ENCODE measurements around the gene CABP7. TPM values are rescaled to one million over a fixed set of nuclear protein-coding genes. Genes with fewer than 3 reads are reported as not detected.
"Not testable (repeated sequence)": the region's sequence is repeated elsewhere in the genome, so short reads cannot be mapped to it uniquely, and the experiment has no call there.

CABP7 gene
- total RNA-seq, 1 donor from 2014 or later: not detected

GRCh38 chr22:29747832-29748231 lies 28.0 kb downstream of the CABP7 start:
- intact Hi-C loops (cut with micrococcal nuclease): no loop called here

- intact Hi-C loops (cut with micrococcal nuclease): no loop called here
Measured at GRCh38 chr22:29748248-29748893, 28.6 kb downstream of the CABP7 start.

- intact Hi-C loops (cut with micrococcal nuclease): no loop called here
Measured at GRCh38 chr22:29750029-29750428, 30.2 kb downstream of the CABP7 start.

GRCh38 chr22:29750559-29751538 lies 31.0 kb downstream of the CABP7 start:
- intact Hi-C loops (cut with micrococcal nuclease): no loop called here

- intact Hi-C loops (cut with micrococcal nuclease): no loop called here
Measured at GRCh38 chr22:29751669-29752068, 31.9 kb downstream of the CABP7 start.

GRCh38 chr22:29753808-29754657 lies 34.2 kb downstream of the CABP7 start:
- intact Hi-C loops (cut with micrococcal nuclease): no loop called here

- intact Hi-C loops (cut with micrococcal nuclease): not testable (repeated sequence)
Measured at GRCh38 chr22:29754658-29755395, 35.0 kb downstream of the CABP7 start.

- intact Hi-C loops (cut with micrococcal nuclease): no loop called here
Measured at GRCh38 chr22:29755889-29756288, 36.1 kb downstream of the CABP7 start.

- intact Hi-C loops (cut with micrococcal nuclease): no loop called here
Measured at GRCh38 chr22:29756341-29756740, 36.5 kb downstream of the CABP7 start.

- intact Hi-C loops (cut with micrococcal nuclease): no loop called here
Measured at GRCh38 chr22:29757096-29757495, 37.3 kb downstream of the CABP7 start.

- intact Hi-C loops (cut with micrococcal nuclease): no loop called here
Measured at GRCh38 chr22:29758068-29758622, 38.3 kb downstream of the CABP7 start.

GRCh38 chr22:29758959-29759358 lies 39.2 kb downstream of the CABP7 start:
- intact Hi-C loops (cut with micrococcal nuclease): no loop called here

GRCh38 chr22:29762263-29762662 lies 42.5 kb downstream of the CABP7 start:
- intact Hi-C loops (cut with micrococcal nuclease): loop anchor here (10.0 kb wide), 2 partner anchors 367 to 663 kb away; partner anchors contain the start of gene MTFP1

- intact Hi-C loops (cut with micrococcal nuclease): loop anchor here (5.0 to 10.0 kb wide), 4 partner anchors 164 to 659 kb away; partner anchors contain the start of genes MTFP1 and NF2
Measured at GRCh38 chr22:29765905-29766631, 46.3 kb downstream of the CABP7 start.

GRCh38 chr22:29766632-29767170 lies 46.9 kb downstream of the CABP7 start, which contains the start of gene ZMAT5:
TSS of gene ZMAT5 (minus strand) at chr22:29767007. CDS start at chr22:29748544, 18,463 bp downstream.
- intact Hi-C loops (cut with micrococcal nuclease): loop anchor here (1.0 to 10.0 kb wide), 5 partner anchors 72 to 658 kb away; partner anchors contain the start of genes ASCC2, MTFP1 and NF2

GRCh38 chr22:29767171-29768051 lies 47.6 kb downstream of the CABP7 start, which contains the start of gene UQCR10:
TSS of gene UQCR10 (plus strand) at chr22:29767369. CDS start at chr22:29767399, 30 bp downstream.
- intact Hi-C loops (cut with micrococcal nuclease): loop anchor here (1.0 to 10.0 kb wide), 5 partner anchors 71 to 657 kb away; partner anchors contain the start of genes ASCC2, MTFP1 and NF2

GRCh38 chr22:29768052-29768693 lies 48.4 kb downstream of the CABP7 start:
- intact Hi-C loops (cut with micrococcal nuclease): loop anchor here (5.0 to 10.0 kb wide), 4 partner anchors 166 to 657 kb away; partner anchors contain the start of genes MTFP1 and NF2
